GM19452 (cell line): ENCODE measurements around the gene BAG5.
"Not testable (repeated sequence)": the region's sequence is repeated elsewhere in the genome, so short reads cannot be mapped to it uniquely, and the experiment has no call there.

Experiments used
- ATAC-seq: cut with Tn5 transposase; IDR thresholded peaks from one replicate; pipeline ENCODE4 v1.9.1; 2021; ENCODE audit not compliant: unreplicated experiment

BAG5 gene, protein sequence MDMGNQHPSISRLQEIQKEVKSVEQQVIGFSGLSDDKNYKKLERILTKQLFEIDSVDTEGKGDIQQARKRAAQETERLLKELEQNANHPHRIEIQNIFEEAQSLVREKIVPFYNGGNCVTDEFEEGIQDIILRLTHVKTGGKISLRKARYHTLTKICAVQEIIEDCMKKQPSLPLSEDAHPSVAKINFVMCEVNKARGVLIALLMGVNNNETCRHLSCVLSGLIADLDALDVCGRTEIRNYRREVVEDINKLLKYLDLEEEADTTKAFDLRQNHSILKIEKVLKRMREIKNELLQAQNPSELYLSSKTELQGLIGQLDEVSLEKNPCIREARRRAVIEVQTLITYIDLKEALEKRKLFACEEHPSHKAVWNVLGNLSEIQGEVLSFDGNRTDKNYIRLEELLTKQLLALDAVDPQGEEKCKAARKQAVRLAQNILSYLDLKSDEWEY

DNA sequence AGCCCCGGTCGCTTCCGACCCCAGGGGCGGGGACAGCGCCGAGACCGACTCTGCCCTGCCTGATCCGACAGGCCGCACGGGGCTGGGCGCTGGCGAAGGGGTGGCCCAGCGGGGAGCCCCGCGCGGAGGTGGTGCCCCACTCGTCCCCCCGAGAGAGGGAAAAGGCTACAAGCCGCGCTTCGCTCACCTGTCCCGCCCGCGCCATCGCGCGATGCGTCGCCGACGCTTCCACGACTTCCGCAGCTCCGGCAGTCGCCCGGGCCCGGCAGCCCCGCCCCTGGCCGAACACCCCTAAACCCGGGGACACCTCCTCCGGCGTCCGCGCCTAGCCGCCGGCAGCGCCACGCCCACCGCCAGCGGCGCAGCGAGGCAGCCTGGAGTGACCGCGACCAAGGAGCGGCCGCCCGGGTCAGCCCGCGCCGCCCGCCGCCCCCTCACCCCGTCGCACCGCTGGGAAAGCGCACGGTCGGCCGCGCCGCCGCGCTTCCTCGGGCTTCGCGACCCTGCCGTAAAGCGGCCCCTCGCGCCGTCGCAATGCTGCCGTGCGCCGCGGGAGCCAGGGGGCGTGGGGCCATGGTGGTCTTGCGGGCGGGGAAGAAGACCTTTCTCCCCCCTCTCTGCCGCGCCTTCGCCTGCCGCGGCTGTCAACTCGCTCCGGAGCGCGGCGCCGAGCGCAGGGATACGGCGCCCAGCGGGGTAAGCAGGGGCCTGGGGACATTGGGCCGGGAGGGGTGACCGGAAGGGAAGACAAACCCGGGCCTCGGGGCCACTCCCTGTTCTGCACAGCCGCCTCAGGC lies at the start of gene BAG5, which contains the start of gene COA8:
Gene BAG5, minus strand, starts transcription at position 229 of the 797 bp plus-strand sequence. CDS start 1,493 bp downstream, outside the sequence.
Gene COA8, plus strand, starts transcription at position 532 of the 797 bp plus-strand sequence. Its CDS starts 42 bp downstream, at position 574.
- ATAC-seq, result peak; percentile 77

DNA sequence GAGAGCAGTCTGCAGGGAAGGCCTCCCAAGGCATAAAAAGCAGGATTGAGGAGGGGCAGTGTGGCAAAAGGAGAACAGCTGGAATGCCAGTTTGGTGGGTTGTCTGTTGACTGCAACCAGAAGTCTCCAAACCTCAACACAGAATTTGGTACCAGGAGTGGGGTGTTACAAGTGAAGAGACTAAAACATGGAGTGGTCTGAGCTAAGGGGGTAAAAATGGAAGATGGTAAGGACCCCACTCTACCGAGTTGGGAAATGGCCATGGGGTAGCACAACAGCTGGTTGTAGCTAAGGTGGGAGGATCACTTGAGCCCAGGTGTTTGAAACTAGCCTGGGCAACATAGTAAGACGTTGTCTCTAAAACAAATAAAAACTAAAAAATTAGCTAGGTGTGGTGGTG lies 48.8 kb upstream of the BAG5 start:
- no peak for ATAC-seq

DNA sequence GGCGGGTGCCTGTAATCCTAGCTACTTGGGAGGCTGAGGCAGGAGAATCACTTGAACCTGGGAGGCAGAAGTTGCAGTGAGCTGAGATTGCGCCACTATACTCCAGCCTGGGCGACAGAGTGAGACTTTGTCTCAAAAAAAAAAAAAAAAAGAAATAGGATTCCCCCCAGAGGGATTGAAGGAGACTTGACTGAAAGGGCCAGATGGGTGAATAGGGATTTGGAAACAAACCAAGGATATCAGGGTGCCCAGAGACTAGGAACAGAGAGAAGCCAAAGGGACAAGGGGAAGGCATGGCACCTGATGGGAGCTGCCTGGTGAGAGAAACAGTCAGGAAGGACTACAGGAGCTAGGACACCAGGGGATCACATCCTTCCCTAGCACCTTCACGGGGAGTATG lies 46.6 kb upstream of the BAG5 start:
- not testable (repeated sequence) for ATAC-seq

DNA sequence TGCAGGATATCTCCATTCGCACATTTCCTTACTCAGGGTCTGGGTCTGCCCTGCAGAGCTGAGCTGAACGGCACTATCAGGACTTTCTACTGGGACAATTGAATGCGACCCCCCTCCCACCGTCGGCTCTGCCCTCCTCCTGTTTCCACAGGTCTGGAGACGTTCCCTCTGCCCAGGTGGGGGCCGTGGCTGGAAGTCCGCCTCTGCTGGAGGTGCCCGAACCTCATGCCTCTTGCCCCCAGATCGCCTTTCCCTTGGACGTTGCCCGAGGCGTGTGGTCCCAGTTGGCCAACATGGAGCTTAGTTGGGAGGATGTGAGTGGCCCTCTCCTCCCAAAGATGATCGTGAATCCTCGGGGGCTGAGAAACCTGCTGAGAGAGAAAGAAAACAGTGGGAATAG lies 45.4 kb upstream of the BAG5 start:
- no peak for ATAC-seq

DNA sequence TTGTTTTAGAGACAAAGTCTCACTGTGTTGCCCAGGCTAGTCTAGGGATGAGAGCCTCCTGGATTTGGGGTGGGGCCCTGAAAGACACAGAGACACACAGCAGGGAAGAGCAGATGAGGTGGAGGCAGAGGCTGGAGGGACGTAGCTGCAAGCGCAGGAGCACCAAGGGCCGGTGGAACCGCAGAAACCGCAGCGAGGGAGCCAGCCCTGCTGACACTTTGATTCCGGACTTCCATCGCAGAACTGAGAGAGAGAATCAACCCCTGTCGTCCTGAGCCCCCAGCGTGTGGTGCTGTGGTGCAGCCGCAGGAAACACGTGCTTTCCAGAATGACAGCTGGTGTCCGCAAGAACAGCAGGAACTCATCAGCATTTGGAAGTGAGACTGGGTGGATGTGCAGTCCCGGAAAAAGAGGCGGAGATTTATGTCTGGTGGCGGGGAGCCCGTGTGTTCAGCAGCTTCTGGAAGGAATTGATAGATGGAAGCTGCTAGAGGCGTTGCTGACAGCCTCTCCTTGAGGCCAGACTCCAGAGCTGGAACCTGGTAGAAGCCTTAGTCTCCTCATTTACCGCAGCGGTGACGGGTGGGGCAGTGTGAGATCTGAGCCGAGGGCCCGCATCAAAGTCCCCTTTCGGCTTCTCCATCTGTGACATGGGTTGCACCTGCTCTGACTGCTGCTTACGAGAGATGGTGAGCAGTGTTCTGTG lies 44.7 kb upstream of the BAG5 start:
- peak; percentile 72 for ATAC-seq

DNA sequence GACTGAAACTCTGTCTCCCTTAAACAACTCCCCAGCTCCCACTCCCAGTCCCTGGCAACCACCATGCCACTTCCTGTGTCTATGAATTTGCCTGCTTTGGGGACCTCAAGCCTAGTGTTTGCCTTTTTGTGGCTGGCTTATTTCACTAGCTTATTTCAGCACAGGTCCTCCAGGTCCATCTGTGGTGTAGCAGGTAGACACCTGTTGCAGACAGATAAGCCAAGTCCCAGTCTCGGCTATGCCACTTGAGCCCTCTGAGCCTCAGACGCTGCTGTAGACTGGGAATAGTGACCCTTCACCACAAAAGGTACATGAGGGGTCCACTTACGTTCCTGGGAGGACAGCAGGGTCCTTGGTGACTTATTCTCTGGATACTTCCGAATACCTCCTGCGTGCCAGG lies 42.2 kb upstream of the BAG5 start:
- no peak for ATAC-seq

DNA sequence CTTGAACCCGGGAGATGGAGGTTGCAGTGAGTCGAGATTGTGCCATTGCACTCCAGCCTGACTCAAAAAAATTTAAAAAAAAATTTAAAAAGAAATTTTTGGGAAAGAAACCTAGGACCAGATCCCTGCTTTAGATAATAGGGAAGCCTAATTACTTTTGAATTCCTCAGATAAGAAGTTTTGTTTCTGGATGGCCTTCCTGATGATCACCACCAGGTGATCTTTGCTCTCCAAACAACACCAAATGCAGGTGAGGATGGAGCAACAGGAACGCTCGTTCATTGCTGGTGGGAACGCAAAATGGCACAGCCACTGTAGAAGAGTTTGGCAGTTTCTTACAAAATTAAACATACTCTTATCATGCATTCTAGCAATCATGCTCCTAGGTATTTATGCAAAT lies 38.0 kb upstream of the BAG5 start:
- ATAC-seq, result no peak

DNA sequence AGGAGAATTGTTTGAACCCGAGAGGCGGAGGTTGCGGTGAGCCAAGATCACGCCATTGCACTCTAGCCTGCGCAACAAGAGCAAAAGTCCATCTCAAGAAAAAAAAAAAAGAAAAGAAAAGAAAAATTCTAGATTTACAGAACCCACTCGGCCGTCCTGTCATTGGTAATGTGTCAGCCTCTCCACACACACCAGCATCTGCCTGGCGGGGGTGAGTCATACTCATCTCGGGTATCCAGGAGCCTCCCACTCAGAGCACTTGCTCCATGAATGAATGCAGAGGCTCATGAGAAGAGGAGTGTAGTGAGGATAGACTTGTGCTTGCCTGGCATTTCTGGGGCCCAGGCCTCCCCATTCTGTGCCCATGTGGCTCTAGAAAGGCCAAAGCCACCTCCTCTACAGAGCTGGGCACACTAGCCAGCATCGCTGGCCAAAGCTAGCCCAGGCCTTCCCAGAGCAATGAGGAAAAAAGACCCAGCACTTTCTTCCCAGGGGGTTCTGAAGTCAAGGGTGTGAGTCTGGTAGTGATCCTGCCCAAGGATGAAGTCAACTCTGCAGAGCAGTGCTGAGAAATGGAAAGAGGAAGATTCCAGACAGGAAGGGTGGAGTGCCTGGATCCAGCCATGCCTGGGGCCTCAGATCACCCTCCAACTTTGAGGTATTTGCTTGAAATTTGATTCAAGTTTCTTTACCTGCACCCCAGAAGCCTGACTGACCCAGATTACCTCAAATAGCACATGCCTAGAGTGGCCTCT lies 35.3 kb upstream of the BAG5 start:
- no peak for ATAC-seq

DNA sequence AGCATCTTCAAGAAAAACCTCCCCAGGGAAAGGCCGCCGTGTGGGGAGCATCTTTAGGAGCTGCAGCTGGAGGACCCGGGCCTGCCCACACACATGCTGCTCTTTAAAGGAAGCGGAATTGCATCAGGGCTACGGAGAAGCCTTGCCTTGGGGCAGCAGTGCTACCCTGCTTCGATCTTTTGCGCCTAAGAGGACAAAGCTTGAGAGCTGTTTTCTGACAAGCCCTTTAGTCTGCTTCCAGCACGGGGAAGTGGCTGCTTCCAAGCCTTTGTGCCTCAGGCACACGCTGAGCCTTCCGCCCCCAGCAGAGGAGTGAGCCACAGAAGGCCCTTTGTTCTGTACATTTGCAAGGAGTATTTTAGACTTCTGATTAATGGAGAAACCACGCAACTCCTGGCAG lies 31.8 kb upstream of the BAG5 start:
- no peak for ATAC-seq

DNA sequence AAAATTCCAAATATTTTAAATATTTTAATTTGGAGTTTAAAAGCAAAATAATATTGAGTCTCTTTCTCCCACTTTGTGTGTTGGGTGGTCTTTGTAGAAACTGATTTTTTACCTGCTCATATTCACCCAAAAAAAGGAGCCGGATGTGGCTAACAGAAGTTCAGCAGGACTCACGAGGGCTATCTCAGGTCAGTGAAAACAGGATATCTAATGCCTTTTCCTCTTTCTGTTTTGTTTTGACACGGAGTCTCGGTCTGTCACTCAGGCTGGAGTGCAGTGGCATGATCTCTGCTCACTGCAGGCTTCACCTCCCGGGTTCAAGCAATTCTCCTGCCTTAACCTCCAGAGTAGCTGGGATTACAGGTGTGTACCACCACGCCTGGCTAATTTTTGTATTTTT lies 31.1 kb upstream of the BAG5 start:
- ATAC-seq, result peak; percentile 94

DNA sequence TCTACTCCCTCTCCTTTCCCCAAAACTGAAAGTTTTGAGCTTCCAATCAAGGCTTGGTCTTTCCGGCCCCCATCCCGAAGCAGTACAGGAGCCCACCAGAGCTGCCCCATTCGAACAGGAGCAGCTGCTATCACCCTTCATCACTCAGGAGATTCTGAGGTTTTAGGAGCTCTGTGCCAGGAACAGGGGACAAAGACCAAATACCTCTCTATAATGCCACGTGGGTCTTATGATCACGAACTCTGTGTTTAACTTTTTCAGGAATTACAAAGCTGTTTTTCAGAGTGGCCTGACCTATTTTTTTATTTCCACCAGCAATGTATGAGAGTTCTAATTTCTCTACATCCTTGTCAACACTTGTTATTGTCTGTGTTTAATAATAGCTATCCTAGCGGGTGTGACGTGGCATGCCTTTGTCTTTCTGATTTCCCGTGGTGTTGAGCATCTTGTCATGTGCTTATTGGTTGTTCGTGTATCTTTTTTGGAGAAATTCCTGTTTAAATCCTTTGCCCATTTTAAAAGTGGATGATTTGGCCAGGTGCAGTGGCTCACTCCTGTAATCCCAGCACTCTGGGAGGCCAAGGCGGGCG lies 22.0 kb upstream of the BAG5 start:
- no peak for ATAC-seq

DNA sequence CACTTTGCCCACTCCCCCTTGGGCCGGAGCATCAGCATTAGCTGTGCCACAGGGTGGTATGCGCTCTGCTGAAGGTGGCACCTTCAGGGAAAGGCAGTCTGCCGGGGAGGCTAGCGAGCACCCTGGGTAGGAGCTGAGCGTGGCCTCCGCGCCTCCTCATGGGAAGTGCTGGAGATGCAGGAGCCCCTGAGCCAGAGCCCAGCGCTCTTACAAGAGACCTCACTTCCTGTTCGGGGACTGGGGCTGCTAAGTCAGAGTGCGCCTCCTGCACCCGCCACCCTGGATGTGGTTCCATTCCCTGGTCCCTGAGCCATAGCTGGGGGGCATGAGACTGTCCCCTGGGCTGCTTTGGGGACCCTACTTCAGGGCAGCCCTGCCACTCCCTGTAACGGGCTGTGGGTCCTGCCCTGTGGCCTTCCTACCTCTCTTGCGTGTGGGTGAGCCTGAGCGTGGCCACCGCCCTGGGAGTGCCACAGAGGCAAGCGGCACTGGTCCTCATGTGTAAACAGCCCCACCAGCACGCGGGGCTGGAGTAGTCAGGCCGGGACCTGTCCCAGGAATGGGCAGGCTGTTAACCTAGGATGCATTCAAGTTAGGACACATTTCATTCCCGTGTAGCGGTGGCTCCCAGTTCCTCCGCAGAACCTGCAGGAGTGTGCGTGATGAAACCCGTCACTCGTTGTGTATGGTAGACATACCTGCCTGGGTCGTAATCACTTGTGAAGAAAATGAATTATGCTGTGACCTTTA lies 19.7 kb upstream of the BAG5 start:
- no peak for ATAC-seq

DNA sequence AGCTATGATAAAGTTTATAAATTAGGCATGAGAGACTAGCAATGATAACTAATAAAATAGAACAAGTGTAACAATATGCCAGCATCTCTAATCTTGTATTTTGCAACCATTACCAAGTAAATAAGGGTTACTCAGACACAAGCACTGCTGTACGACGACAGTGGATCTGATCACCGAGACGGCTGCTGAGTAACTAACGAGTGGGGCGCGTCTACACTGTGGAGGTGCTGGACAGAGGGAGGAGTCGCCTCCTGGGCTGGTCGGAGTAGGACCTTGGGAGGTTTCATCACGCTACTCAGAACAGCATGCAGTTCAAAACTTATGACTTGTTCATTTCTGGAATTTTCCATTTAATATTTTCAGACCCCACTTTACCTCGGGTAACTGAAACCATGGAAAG lies 18.7 kb upstream of the BAG5 start:
- no peak for ATAC-seq

DNA sequence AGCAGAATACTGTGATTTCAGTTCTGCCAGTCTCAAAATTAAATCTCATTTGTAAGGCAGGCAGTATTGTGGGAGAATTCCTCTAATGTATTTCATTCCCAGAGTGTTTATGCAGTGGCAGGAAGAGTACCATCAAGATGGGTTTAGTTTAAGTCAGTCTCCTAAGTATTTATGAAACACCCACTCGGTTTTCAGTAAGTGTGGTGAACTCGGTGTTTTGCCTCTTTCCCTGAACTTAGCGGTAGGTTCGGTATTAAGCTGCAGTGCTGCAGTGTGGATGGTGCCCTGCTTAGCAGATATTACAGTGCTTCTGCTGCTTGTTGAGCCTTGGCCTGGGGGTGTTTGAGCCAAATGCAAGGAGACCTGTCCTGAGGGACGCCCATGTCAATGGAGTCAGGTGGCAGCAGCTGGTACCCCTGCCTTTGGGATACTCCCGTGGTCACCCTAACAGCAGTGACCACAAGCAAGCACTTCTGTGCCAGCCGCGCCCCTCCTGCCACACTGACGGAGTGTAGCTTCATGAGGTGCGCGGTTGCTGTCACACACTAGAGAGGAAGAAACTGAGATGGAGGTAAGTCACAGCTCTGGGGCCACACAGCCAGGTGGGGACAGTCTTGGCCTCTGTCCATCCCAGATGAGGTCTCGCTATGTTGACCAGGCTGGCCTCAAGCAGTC lies 16.1 kb upstream of the BAG5 start:
- ATAC-seq, result no peak

DNA sequence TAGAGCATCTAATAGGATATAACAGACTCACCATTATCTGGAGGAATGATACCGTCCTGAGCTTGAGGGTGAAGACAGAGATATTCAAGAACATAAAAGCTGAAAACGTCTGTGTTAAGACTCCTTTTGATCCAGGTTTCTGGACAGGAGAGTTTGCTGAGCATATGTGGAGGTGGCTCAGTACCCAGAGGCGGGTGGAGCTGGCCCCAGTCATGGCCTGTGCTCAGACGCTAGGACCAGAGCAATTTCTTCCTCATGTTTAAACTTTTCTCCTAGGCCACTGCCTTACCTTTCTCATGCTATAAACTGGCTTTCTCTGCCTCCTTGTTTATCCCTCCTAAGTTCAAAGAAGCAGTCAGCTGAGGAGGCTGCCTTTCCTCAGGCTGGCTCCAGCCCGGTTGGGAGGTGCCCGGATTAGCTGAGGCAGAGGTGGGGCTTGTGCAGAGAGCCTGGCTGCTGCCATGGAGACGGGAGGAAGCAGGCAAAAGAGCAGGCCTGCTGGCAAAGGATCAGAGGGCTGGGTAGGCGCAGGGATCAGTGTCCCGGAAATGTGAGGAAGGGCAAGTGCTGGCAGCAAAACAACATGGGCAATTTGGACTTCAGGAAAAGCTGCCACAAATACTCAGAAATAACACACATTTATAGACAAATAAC lies 14.0 kb upstream of the BAG5 start:
- no peak for ATAC-seq

DNA sequence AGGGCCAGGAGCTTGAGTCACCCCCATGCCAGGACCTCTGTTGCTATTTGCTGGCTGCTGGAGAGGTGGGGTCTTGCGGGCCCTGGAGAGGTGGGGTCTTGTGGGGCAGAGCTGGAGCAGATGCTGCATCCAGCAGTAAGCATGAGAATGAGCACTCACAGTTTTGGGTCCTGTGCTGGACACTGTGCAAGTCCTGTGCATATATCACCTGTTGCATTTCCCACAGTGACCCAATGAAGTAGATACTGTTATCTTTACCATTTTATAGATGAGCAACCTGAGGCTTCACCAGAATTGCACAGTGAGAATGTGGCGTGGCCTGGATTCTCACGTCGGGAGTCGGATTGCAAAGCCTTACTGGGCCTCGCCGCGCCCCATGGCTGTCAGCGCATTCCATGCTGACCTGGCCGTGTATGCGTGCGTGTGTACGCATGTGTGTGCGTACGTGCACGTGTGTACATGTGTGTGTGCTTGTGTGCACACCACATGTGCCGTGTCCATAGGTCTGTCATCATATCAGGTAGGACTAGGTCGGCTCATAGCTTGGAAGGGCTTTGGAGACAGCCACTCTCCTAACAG lies 12.3 kb upstream of the BAG5 start:
- ATAC-seq, result no peak

DNA sequence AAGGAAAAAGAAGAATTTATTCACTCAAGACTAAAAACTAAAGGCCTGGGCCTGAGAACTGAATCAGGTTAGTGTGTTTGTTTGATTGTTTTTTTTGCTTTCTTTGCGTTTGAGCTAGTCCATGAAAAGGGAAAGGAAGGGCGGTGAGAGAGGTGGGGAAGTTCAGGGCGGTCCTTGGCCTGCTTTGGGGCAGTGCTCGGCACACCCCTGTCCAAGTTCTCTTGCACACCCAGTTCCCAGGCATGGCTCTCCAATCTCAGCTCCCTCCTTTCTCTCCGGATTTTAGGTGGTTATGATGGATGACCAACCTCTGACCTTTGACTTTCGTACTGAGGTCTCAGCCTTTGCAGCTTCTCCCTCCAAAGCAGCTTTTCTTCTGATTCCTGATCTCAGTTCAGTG lies 11.6 kb upstream of the BAG5 start:
- ATAC-seq, result no peak

DNA sequence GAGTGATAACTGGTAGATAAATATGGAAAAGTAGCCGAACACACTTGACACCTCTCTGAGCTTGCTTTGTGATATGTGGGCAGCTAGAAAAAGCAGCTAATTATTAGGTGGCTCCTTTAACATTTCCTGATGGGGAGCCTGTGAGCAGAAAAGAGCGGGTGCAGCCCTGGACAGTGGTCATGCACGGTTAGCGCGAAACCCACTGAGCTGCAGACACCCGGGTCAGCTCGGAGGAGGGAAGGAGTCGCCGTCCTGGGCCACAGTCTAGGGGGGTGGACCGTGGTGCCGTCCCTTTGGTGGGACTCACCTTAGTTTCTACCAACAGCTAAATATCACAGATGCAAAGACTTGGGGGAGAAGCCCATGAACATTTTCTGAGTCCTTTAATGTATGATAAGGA lies 7.0 kb upstream of the BAG5 start:
- no peak for ATAC-seq
